Measurements from ENCODE around the gene C2orf92.

C2orf92 gene

GRCh38 chr2:97715951-97716694, 46.6 kb downstream of the C2orf92 start:
- H3K4me3 ChIP-seq (ENCODE audit: insufficient read length, low read depth): no peak overlapping the region
- H3K36me3 ChIP-seq (ENCODE audit: insufficient read depth, insufficient read length, low read length): no peaks in the 10 kb centered on the region
- H3K4me1 ChIP-seq (ENCODE audit: insufficient read depth, insufficient read length): peaks cover 34% of the 10 kb centered on the region
- TF ChIP-seq SUZ12 (IDR thresholded peaks at IDR 0.05; ENCODE audit: extremely low read depth, insufficient read depth, insufficient read length) (no peak), YY1 (IDR thresholded peaks at IDR 0.05; ENCODE audit: insufficient read depth, insufficient read length) (no peak), ZNF274 (IDR thresholded peaks at IDR 0.05; ENCODE audit: low read depth, low read length) (no peak)
- no peaks in the 10 kb centered on the region for H3K9me3 ChIP-seq (ENCODE audit: insufficient read depth, low read length)
- no peaks in the 10 kb centered on the region for H3K27me3 ChIP-seq (ENCODE audit: insufficient read depth, insufficient read length)
- no peak for DNase-seq (ENCODE audit: low read depth, low spot score)
- peak overlapping the region; percentile 12 for H3K9ac ChIP-seq (ENCODE audit: insufficient read length, low read depth)

GRCh38 chr2:97716695-97717612, 47.4 kb downstream of the C2orf92 start:
- Histone ChIP-seq H3K9me3 (ENCODE audit: insufficient read depth, low read length) (no peaks in the 10 kb centered on the region), H3K9ac (ENCODE audit: insufficient read length, low read depth) (no peak overlapping the region), H3K27me3 (ENCODE audit: insufficient read depth, insufficient read length) (no peaks in the 10 kb centered on the region), H3K4me1 (ENCODE audit: insufficient read depth, insufficient read length) (peaks cover 32% of the 10 kb centered on the region), H3K4me3 (ENCODE audit: insufficient read length, low read depth) (no peak overlapping the region), H3K36me3 (ENCODE audit: insufficient read depth, insufficient read length, low read length) (no peaks in the 10 kb centered on the region)
- no peak for DNase-seq (ENCODE audit: low read depth, low spot score)
- TF ChIP-seq SUZ12 (IDR thresholded peaks at IDR 0.05; ENCODE audit: extremely low read depth, insufficient read depth, insufficient read length) (no peak), ZNF274 (IDR thresholded peaks at IDR 0.05; ENCODE audit: low read depth, low read length) (no peak)

- H3K36me3 ChIP-seq (ENCODE audit: insufficient read depth, insufficient read length, low read length): no peaks in the 10 kb centered on the region
- H3K4me1 ChIP-seq (ENCODE audit: insufficient read depth, insufficient read length): peaks cover 31% of the 10 kb centered on the region
- TF ChIP-seq ZNF274 (IDR thresholded peaks at IDR 0.05; ENCODE audit: low read depth, low read length): no peak
- TF ChIP-seq YY1 (IDR thresholded peaks at IDR 0.05; ENCODE audit: insufficient read depth, insufficient read length): no peak
- TF ChIP-seq SUZ12 (IDR thresholded peaks at IDR 0.05; ENCODE audit: extremely low read depth, insufficient read depth, insufficient read length): no peak
- no peaks in the 10 kb centered on the region for H3K9me3 ChIP-seq (ENCODE audit: insufficient read depth, low read length)
- no peaks in the 10 kb centered on the region for H3K27me3 ChIP-seq (ENCODE audit: insufficient read depth, insufficient read length)
- no peak overlapping the region for H3K9ac ChIP-seq (ENCODE audit: insufficient read length, low read depth)
- H3K4me3 ChIP-seq (ENCODE audit: insufficient read length, low read depth): no peak overlapping the region
- no peak for DNase-seq (ENCODE audit: low read depth, low spot score)
These were observed 48.1 kb downstream of the C2orf92 start for GRCh38 chr2:97717613-97717995.

GRCh38 chr2:97718051-97718882, 48.8 kb downstream of the C2orf92 start:
- no peak for TF ChIP-seq YY1 (IDR thresholded peaks at IDR 0.05; ENCODE audit: insufficient read depth, insufficient read length)
- no peak for TF ChIP-seq ZNF274 (IDR thresholded peaks at IDR 0.05; ENCODE audit: low read depth, low read length)
- no peak for TF ChIP-seq SUZ12 (IDR thresholded peaks at IDR 0.05; ENCODE audit: extremely low read depth, insufficient read depth, insufficient read length)
- Histone ChIP-seq H3K9me3 (ENCODE audit: insufficient read depth, low read length) (no peaks in the 10 kb centered on the region), H3K4me1 (ENCODE audit: insufficient read depth, insufficient read length) (peaks cover 25% of the 10 kb centered on the region), H3K4me3 (ENCODE audit: insufficient read length, low read depth) (no peak overlapping the region), H3K27me3 (ENCODE audit: insufficient read depth, insufficient read length) (no peaks in the 10 kb centered on the region), H3K9ac (ENCODE audit: insufficient read length, low read depth) (no peak overlapping the region), H3K36me3 (ENCODE audit: insufficient read depth, insufficient read length, low read length) (no peaks in the 10 kb centered on the region)
- DNase-seq (ENCODE audit: low read depth, low spot score): no peak

GRCh38 chr2:97718942-97719341, 49.4 kb downstream of the C2orf92 start:
- Histone ChIP-seq H3K27me3 (ENCODE audit: insufficient read depth, insufficient read length) (no peaks in the 10 kb centered on the region), H3K9ac (ENCODE audit: insufficient read length, low read depth) (no peak overlapping the region), H3K4me3 (ENCODE audit: insufficient read length, low read depth) (no peak overlapping the region), H3K9me3 (ENCODE audit: insufficient read depth, low read length) (no peaks in the 10 kb centered on the region), H3K36me3 (ENCODE audit: insufficient read depth, insufficient read length, low read length) (no peaks in the 10 kb centered on the region), H3K4me1 (ENCODE audit: insufficient read depth, insufficient read length) (peaks cover 18% of the 10 kb centered on the region)
- TF ChIP-seq YY1 (IDR thresholded peaks at IDR 0.05; ENCODE audit: insufficient read depth, insufficient read length): no peak
- no peak for TF ChIP-seq SUZ12 (IDR thresholded peaks at IDR 0.05; ENCODE audit: extremely low read depth, insufficient read depth, insufficient read length)
- TF ChIP-seq ZNF274 (IDR thresholded peaks at IDR 0.05; ENCODE audit: low read depth, low read length): no peak
- DNase-seq (ENCODE audit: low read depth, low spot score): no peak

- TF ChIP-seq SUZ12 (IDR thresholded peaks at IDR 0.05; ENCODE audit: extremely low read depth, insufficient read depth, insufficient read length) (no peak), ZNF274 (IDR thresholded peaks at IDR 0.05; ENCODE audit: low read depth, low read length) (no peak), YY1 (IDR thresholded peaks at IDR 0.05; ENCODE audit: insufficient read depth, insufficient read length) (no peak)
- H3K27me3 ChIP-seq (ENCODE audit: insufficient read depth, insufficient read length): no peaks in the 10 kb centered on the region
- H3K4me3 ChIP-seq (ENCODE audit: insufficient read length, low read depth): no peak overlapping the region
- DNase-seq (ENCODE audit: low read depth, low spot score): no peak
- H3K9ac ChIP-seq (ENCODE audit: insufficient read length, low read depth): no peak overlapping the region
- no peaks in the 10 kb centered on the region for H3K36me3 ChIP-seq (ENCODE audit: insufficient read depth, insufficient read length, low read length)
- no peaks in the 10 kb centered on the region for H3K9me3 ChIP-seq (ENCODE audit: insufficient read depth, low read length)
- H3K4me1 ChIP-seq (ENCODE audit: insufficient read depth, insufficient read length): peaks cover 16% of the 10 kb centered on the region
These were observed 50.0 kb downstream of the C2orf92 start for GRCh38 chr2:97719362-97720155.

All from NT2/D1 (cell line).